ELF-1 (cell line): ENCODE data around the gene ATG101.

ENCODE experiments used
- DNase-seq: peaks from one replicate; pipeline ENCODE4 v3.0.0-alpha.2; 2016; ENCODE audit warnings: low read depth, low spot score

ATG101 gene

GRCh38 chr12:52042706-52043385 is 26.9 kb upstream of the ATG101 start:
- no peak for DNase-seq

GRCh38 chr12:52043386-52044212 is 26.2 kb upstream of the ATG101 start:
- DNase-seq: no peak

- no peak for DNase-seq
These were observed 25.3 kb upstream of the ATG101 start for GRCh38 chr12:52044292-52044983.

GRCh38 chr12:52045794-52046199 is 24.0 kb upstream of the ATG101 start:
- DNase-seq: no peak

GRCh38 chr12:52046859-52047258 is 22.9 kb upstream of the ATG101 start:
- no peak for DNase-seq

- DNase-seq: no peak
These were observed 20.5 kb upstream of the ATG101 start for GRCh38 chr12:52049286-52049685.

GRCh38 chr12:52049688-52050087 is 20.1 kb upstream of the ATG101 start:
- no peak for DNase-seq

- DNase-seq: peak; percentile 70
These were observed 19.5 kb upstream of the ATG101 start for GRCh38 chr12:52050116-52050757.

- DNase-seq: peak; percentile 81
These were observed 18.8 kb upstream of the ATG101 start, which contains the start of gene NR4A1 for GRCh38 chr12:52050758-52051541. Gene NR4A1, plus strand, starts transcription at chr12:52051442. Its CDS starts 2,887 bp downstream, at chr12:52054329.

GRCh38 chr12:52052468-52053186 is 17.2 kb upstream of the ATG101 start:
- peak; percentile 31 for DNase-seq

- DNase-seq: no peak
These were observed 16.1 kb upstream of the ATG101 start for GRCh38 chr12:52053536-52054209.

- DNase-seq: no peak
These were observed 15.4 kb upstream of the ATG101 start for GRCh38 chr12:52054231-52054832.

- DNase-seq: peak; percentile 28
These were observed 14.7 kb upstream of the ATG101 start for GRCh38 chr12:52054833-52055730.

GRCh38 chr12:52055731-52056711 is 13.8 kb upstream of the ATG101 start:
- DNase-seq: no peak

- no peak for DNase-seq
These were observed 12.8 kb upstream of the ATG101 start for GRCh38 chr12:52056801-52057637.
